SU-DHL-6 (cell line): Measurements from ENCODE around the gene TNS3.

Experiments
- EZH2phosphoT487 ChIP-seq: fragments of 200-600 bp; sonication (generic), shearing (Covaris generic); conservative IDR thresholded peaks from 2 replicates; pipeline ENCODE4 v1.6.1; 2018; ENCODE audit warnings: mild to moderate bottlenecking, antibody characterized with exemption, low read length, moderate library complexity, mixed read lengths
- TF ChIP-seq, protein P1 (sequence below): fragments of 200-600 bp; sonication (generic); IDR thresholded peaks from one replicate; pipeline ENCODE4 v1.5.1; 2017; ENCODE audit warnings: antibody characterized with exemption, mild to moderate bottlenecking, low read length, moderate library complexity; ENCODE audit not compliant: insufficient read depth, poor library complexity, severe bottlenecking

- TF ChIP-seq EZH2phosphoT487: no peak
- TF ChIP-seq, protein P1, sequence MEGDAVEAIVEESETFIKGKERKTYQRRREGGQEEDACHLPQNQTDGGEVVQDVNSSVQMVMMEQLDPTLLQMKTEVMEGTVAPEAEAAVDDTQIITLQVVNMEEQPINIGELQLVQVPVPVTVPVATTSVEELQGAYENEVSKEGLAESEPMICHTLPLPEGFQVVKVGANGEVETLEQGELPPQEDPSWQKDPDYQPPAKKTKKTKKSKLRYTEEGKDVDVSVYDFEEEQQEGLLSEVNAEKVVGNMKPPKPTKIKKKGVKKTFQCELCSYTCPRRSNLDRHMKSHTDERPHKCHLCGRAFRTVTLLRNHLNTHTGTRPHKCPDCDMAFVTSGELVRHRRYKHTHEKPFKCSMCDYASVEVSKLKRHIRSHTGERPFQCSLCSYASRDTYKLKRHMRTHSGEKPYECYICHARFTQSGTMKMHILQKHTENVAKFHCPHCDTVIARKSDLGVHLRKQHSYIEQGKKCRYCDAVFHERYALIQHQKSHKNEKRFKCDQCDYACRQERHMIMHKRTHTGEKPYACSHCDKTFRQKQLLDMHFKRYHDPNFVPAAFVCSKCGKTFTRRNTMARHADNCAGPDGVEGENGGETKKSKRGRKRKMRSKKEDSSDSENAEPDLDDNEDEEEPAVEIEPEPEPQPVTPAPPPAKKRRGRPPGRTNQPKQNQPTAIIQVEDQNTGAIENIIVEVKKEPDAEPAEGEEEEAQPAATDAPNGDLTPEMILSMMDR: no peak
Measured at GRCh38 chr7:47543714-47544113, 38.2 kb downstream of the TNS3 start.
